Esophagus muscularis mucosa (tissue), 3 donors: ENCODE data around the gene NCKAP5.

Experiments
- POLR2AphosphoS5 ChIP-seq, 2 donors: sonication (generic); formaldehyde crosslinking; IDR thresholded peaks; one replicate each; pipeline ENCODE4 v1.6.1; 2017; ENCODE audit warnings: antibody characterized with exemption in 2 of 2
- TF ChIP-seq, protein P1 (sequence below), 3 experiments: fragments of 200-600 bp in 2 of 3; fragments of 450-650 bp in 1 of 3; sonication (generic) in 2 of 3; IDR thresholded peaks; one replicate each; pipeline ENCODE4 v1.5.1; 2017 to 2019; ENCODE audit warnings: antibody characterized with exemption in 3 of 3, mild to moderate bottlenecking in 2 of 3, moderate library complexity in 1 of 3

DNA sequence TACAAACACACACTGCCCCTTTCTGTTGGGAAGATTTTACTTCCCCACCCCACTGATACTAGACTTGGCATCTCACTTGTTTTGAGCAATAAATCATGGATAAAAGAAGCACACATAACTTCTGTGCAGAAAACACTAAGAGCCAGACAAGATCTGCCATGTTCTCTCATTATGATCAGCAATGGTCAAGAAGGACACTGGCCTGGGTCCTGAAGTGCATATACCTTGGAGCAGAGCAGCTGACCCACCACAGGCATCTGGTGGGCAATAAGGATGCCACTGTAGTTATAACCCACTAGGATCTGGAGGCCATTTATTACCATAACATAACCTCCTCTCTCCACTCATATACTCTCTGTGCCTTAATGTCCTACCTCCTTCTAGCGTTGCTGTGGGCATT is 338.3 kb downstream of the NCKAP5 start:
- no peak for TF ChIP-seq POLR2AphosphoS5 (IDR thresholded peaks at IDR 0.05)
- TF ChIP-seq, protein P1, sequence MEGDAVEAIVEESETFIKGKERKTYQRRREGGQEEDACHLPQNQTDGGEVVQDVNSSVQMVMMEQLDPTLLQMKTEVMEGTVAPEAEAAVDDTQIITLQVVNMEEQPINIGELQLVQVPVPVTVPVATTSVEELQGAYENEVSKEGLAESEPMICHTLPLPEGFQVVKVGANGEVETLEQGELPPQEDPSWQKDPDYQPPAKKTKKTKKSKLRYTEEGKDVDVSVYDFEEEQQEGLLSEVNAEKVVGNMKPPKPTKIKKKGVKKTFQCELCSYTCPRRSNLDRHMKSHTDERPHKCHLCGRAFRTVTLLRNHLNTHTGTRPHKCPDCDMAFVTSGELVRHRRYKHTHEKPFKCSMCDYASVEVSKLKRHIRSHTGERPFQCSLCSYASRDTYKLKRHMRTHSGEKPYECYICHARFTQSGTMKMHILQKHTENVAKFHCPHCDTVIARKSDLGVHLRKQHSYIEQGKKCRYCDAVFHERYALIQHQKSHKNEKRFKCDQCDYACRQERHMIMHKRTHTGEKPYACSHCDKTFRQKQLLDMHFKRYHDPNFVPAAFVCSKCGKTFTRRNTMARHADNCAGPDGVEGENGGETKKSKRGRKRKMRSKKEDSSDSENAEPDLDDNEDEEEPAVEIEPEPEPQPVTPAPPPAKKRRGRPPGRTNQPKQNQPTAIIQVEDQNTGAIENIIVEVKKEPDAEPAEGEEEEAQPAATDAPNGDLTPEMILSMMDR (IDR thresholded peaks at IDR 0.05), result no peak
